ENCODE data around the gene EXOC4.

DNA sequence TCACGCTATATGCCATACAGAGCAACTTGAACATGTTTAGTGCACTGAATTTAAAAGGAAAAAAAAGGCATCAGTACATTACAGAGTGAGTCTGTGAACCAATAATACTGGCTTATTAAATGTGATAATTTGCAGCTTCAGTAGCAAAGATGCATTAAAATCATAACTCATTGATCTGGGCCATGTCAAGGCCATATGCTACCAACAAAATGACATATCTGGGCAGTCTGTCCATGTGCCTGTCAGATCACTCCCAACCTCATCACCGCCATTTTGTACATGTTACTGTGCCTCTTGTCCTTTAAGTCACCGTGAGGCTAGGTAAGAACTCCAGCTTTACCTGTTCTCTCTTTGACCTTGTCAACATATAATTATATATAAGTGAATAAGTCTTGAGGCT lies 566.8 kb downstream of the EXOC4 start:
- TF ChIP-seq, protein P1, sequence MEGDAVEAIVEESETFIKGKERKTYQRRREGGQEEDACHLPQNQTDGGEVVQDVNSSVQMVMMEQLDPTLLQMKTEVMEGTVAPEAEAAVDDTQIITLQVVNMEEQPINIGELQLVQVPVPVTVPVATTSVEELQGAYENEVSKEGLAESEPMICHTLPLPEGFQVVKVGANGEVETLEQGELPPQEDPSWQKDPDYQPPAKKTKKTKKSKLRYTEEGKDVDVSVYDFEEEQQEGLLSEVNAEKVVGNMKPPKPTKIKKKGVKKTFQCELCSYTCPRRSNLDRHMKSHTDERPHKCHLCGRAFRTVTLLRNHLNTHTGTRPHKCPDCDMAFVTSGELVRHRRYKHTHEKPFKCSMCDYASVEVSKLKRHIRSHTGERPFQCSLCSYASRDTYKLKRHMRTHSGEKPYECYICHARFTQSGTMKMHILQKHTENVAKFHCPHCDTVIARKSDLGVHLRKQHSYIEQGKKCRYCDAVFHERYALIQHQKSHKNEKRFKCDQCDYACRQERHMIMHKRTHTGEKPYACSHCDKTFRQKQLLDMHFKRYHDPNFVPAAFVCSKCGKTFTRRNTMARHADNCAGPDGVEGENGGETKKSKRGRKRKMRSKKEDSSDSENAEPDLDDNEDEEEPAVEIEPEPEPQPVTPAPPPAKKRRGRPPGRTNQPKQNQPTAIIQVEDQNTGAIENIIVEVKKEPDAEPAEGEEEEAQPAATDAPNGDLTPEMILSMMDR (IDR thresholded peaks at IDR 0.05) = no peak
- TF ChIP-seq POLR2AphosphoS5 (IDR thresholded peaks at IDR 0.05; ENCODE audit: low read depth, low read length) (no peak), SIN3A (IDR thresholded peaks at IDR 0.05; ENCODE audit: borderline replicate concordance, insufficient read depth, low read depth, low read length) (no peak), TCF7L2 (IDR thresholded peaks at IDR 0.05; ENCODE audit: low read depth, low read length) (no peak)
- TF ChIP-seq, protein P2, sequence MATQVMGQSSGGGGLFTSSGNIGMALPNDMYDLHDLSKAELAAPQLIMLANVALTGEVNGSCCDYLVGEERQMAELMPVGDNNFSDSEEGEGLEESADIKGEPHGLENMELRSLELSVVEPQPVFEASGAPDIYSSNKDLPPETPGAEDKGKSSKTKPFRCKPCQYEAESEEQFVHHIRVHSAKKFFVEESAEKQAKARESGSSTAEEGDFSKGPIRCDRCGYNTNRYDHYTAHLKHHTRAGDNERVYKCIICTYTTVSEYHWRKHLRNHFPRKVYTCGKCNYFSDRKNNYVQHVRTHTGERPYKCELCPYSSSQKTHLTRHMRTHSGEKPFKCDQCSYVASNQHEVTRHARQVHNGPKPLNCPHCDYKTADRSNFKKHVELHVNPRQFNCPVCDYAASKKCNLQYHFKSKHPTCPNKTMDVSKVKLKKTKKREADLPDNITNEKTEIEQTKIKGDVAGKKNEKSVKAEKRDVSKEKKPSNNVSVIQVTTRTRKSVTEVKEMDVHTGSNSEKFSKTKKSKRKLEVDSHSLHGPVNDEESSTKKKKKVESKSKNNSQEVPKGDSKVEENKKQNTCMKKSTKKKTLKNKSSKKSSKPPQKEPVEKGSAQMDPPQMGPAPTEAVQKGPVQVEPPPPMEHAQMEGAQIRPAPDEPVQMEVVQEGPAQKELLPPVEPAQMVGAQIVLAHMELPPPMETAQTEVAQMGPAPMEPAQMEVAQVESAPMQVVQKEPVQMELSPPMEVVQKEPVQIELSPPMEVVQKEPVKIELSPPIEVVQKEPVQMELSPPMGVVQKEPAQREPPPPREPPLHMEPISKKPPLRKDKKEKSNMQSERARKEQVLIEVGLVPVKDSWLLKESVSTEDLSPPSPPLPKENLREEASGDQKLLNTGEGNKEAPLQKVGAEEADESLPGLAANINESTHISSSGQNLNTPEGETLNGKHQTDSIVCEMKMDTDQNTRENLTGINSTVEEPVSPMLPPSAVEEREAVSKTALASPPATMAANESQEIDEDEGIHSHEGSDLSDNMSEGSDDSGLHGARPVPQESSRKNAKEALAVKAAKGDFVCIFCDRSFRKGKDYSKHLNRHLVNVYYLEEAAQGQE (IDR thresholded peaks at IDR 0.05; ENCODE audit: insufficient read depth in 1 of 2, low read depth in 2 of 2, low read length in 1 of 2) = no peak

All from Panc1 (cell line).